Esophagus muscularis mucosa (tissue), 4 donors: ENCODE data around the gene LSM3. TPM values are rescaled to one million over a fixed set of nuclear protein-coding genes. Genes with fewer than 3 reads are reported as not detected.

Experiments
- DNase-seq: peaks from one replicate; pipeline ENCODE4 v3.0.0-alpha.2; 2017; ENCODE audit errors: extremely low spot score
- H3K27ac ChIP-seq, 4 donors: fragments of 200-600 bp; sonication (generic); replicated peaks in 1 of 4; 1 replicate in 3 of 4; 2 replicates in 1 of 4; pipeline ENCODE4 v1.5.1; 2016 to 2019; ENCODE audit warnings: mild to moderate bottlenecking in 1 of 4
- H3K27me3 ChIP-seq, 4 donors: fragments of 200-600 bp; sonication (generic); one replicate each; pipeline versions ENCODE4 v1.5.1 to v1.6.0; 2016 to 2019
- H3K36me3 ChIP-seq, 4 donors: fragments of 200-600 bp; sonication (generic); one replicate each; pipeline ENCODE4 v1.5.1; 2016 to 2019
- H3K4me1 ChIP-seq, 4 donors: fragments of 200-600 bp; sonication (generic); one replicate each; pipeline ENCODE4 v1.5.1; 2016 to 2019
- H3K4me3 ChIP-seq, 4 donors: fragments of 200-600 bp; sonication (generic); 1 replicate in 2 of 4; 2 replicates in 2 of 4; pipeline ENCODE4 v1.5.1; 2016 to 2019; ENCODE audit warnings: mild to moderate bottlenecking in 4 of 4, moderate library complexity in 1 of 4
- H3K9me3 ChIP-seq, 4 donors: fragments of 200-600 bp; sonication (generic); 1 replicate in 3 of 4; 2 replicates in 1 of 4; pipeline ENCODE4 v1.5.1; 2016 to 2019
- EP300 ChIP-seq: sonication (generic); formaldehyde crosslinking; IDR thresholded peaks from one replicate; pipeline ENCODE4 v1.6.1; 2017; ENCODE audit warnings: antibody characterized with exemption
- POLR2A ChIP-seq: fragments of 450-650 bp; IDR thresholded peaks from one replicate; pipeline ENCODE4 v1.6.1; 2017; ENCODE audit warnings: antibody characterized with exemption, moderate library complexity, mild to moderate bottlenecking, low read depth
- POLR2AphosphoS5 ChIP-seq, 2 donors: sonication (generic); formaldehyde crosslinking; IDR thresholded peaks; one replicate each; pipeline ENCODE4 v1.6.1; 2017; ENCODE audit warnings: antibody characterized with exemption in 2 of 2
- WGBS: methylation state at CpG from one replicate; pipeline ENCODE4 v1.1.5; 2018; 5-methylcytosine and 5-hydroxymethylcytosine counted together
- intact Hi-C: fragments of 100-400 bp; cut with DNase I; formaldehyde crosslinking; loops from one replicate; pipeline ENCODE4 v1.15.1; 2023
- total RNA-seq, 4 donors: library from RNA; depleted of rRNA; stranded (reverse); fragments of >200 nt; gene quantifications; one replicate each; pipeline versions ENCODE4 v1.1.0 to v1.2.1, GENCODE V29; 2016
- TF ChIP-seq, protein P1 (sequence below), 3 experiments: fragments of 200-600 bp in 2 of 3; fragments of 450-650 bp in 1 of 3; sonication (generic) in 2 of 3; IDR thresholded peaks; one replicate each; pipeline ENCODE4 v1.5.1; 2017 to 2019; ENCODE audit warnings: antibody characterized with exemption in 3 of 3, mild to moderate bottlenecking in 2 of 3, moderate library complexity in 1 of 3

Gene LSM3
- total RNA-seq, 4 donors from 2014 or later, result 8.0 to 12.0 (median 9.6) TPM

DNA sequence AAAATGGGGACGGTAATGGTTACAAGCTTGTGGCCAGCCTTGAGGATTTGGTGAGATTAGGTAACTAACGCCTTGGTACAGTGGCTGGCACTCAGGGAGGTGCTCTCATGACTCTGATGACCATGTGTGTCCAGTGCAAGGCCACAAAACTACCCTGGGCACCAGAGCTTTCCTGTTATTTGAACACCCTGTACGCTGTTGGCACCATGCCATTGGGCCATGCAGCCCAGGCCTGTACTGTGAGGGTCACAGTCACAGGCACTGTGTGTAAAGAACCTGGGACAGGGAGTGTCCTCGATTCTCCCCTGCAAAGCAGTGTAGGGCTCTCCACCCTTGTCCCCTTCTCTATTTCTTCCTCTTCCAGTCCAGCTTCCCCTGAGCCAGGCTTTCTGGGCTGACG, 47.5 kb upstream of the LSM3 start:
- Histone ChIP-seq H3K9me3 (no peaks in the 10 kb centered on the region), H3K27ac (no peak overlapping the region), H3K4me3 (no peak overlapping the region), H3K36me3 (peaks cover 69 to 94% (median 82%) of the 10 kb centered on the region in 4 donors), H3K27me3 (no peaks in the 10 kb centered on the region), H3K4me1 (peaks cover 16 to 36% (median 24%) of the 10 kb centered on the region in 4 donors)
- TF ChIP-seq POLR2AphosphoS5 (IDR thresholded peaks at IDR 0.05) (no peak), EP300 (no peak), POLR2A (no peak)
- TF ChIP-seq, protein P1, sequence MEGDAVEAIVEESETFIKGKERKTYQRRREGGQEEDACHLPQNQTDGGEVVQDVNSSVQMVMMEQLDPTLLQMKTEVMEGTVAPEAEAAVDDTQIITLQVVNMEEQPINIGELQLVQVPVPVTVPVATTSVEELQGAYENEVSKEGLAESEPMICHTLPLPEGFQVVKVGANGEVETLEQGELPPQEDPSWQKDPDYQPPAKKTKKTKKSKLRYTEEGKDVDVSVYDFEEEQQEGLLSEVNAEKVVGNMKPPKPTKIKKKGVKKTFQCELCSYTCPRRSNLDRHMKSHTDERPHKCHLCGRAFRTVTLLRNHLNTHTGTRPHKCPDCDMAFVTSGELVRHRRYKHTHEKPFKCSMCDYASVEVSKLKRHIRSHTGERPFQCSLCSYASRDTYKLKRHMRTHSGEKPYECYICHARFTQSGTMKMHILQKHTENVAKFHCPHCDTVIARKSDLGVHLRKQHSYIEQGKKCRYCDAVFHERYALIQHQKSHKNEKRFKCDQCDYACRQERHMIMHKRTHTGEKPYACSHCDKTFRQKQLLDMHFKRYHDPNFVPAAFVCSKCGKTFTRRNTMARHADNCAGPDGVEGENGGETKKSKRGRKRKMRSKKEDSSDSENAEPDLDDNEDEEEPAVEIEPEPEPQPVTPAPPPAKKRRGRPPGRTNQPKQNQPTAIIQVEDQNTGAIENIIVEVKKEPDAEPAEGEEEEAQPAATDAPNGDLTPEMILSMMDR (IDR thresholded peaks at IDR 0.05), result no peak
- intact Hi-C loops, result no loop called here
- no peak for DNase-seq
- WGBS, result 77% methylated on average over 4 of the region's 5 CpGs

DNA sequence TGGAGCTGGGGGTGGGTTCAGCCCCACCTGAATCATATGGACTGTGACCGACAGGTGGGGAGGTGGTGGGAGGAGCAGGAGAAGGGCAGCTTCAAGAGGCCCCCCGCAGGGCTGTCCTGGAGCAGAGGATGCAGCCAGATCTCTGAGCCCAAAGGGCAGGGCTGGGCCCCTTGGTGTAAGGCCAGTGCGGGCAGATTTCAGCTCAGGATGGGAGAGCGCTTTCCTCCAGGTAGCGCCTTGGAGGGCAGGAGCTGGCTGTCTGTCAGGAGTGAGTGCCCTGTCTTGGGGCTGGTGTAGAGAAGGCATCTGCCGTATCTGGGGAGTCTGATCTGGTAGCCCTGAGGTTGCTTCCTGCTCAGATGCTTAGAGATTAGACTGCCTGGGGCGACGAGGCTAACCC, 46.5 kb upstream of the LSM3 start:
- TF ChIP-seq POLR2AphosphoS5 (IDR thresholded peaks at IDR 0.05) (no peak), POLR2A (no peak), EP300 (no peak)
- TF ChIP-seq, protein P1 (IDR thresholded peaks at IDR 0.05), result no peak
- intact Hi-C loops, result no loop called here
- Histone ChIP-seq H3K36me3 (peaks cover 74 to 100% (median 89%) of the 10 kb centered on the region in 4 donors), H3K27ac (no peak overlapping the region), H3K9me3 (no peaks in the 10 kb centered on the region), H3K4me1 (peaks cover 10 to 31% (median 20%) of the 10 kb centered on the region in 4 donors), H3K27me3 (no peaks in the 10 kb centered on the region), H3K4me3 (no peak overlapping the region)
- 94% methylated on average over 5 of the region's 8 CpGs for WGBS
- DNase-seq, result no peak

DNA sequence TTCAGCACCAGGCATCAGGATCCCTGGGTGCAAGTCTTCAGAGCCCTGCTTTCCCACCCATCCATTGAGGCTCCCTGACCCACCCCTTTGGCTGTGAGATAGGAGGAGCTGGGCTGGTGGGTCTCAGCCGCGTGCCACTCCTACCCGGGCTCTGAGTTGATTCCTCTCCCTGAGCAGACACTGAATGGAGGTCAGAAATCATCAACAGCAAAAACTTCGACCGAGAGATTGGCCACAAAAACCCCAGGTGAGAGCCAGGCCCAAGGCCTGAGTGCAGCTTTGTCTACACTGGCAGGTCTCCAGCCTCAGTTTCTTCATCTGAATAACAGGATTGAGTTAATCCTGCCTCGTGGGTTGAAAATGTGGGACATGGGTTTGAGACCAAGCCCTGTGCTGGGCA, 45.9 kb upstream of the LSM3 start:
- H3K36me3 ChIP-seq, result peaks cover 74 to 100% (median 92%) of the 10 kb centered on the region in 4 donors
- intact Hi-C loops, result no loop called here
- 93% methylated on average over 6 of the region's 6 CpGs for WGBS
- H3K27me3 ChIP-seq, result no peaks in the 10 kb centered on the region
- H3K27ac ChIP-seq, result peak overlapping the region in 1 of 4 donors; percentile 3
- no peaks in the 10 kb centered on the region for H3K9me3 ChIP-seq
- TF ChIP-seq POLR2A (no peak), POLR2AphosphoS5 (IDR thresholded peaks at IDR 0.05) (no peak), EP300 (no peak)
- TF ChIP-seq, protein P1 (IDR thresholded peaks at IDR 0.05), result no peak
- peaks cover 10 to 31% (median 20%) of the 10 kb centered on the region in 4 donors for H3K4me1 ChIP-seq
- DNase-seq, result no peak
- no peak overlapping the region for H3K4me3 ChIP-seq

DNA sequence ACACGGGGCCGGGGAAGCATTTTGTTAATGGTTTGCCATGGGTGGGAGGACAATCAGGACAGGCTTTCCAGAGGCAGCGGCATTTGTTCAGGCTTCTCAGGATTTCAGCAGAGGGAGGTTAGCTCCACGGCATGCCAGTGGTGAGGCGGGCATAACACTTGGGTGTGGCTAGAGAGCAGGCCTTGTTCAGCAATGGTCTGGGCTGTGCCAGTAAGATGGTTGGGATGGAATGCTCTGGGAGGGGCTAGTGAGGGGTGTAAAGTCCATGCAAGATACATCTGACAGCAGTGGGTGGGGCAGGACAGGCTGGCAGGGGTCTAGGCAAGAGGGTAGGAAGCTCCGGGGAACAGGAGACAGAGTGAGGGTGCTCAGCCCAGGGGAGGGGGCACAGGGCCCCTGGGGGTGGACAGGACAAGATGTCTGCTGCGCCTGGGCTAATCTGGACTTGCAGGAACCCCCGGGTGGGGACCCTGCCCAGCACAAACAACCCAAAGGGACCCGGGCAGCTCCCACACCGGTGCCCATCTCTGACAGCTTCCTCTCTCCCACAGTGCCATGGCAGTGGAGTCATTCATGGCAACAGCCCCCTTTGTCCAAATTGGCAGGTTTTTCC, 45.3 kb upstream of the LSM3 start:
- Histone ChIP-seq H3K36me3 (peaks cover 79 to 100% (median 93%) of the 10 kb centered on the region in 4 donors), H3K27me3 (no peaks in the 10 kb centered on the region)

More for the DNA sequence above, 45.3 kb upstream of the LSM3 start:
- Histone ChIP-seq H3K9me3 (no peaks in the 10 kb centered on the region), H3K4me1 (peaks cover 10 to 25% (median 16%) of the 10 kb centered on the region in 4 donors), H3K27ac (peak overlapping the region in 1 of 4 donors; percentile 3), H3K4me3 (no peak overlapping the region)
- TF ChIP-seq POLR2A (no peak), EP300 (no peak), POLR2AphosphoS5 (IDR thresholded peaks at IDR 0.05) (no peak)
- TF ChIP-seq, protein P1 (IDR thresholded peaks at IDR 0.05), result no peak
- 89% methylated on average over 9 of the region's 10 CpGs for WGBS
- DNase-seq, result no peak
- intact Hi-C loops, result no loop called here
